NCI-H2227 treated with DMSO at 0.1 percent for 48 hours (cell line): ENCODE data around the gene ACVR2A.

Experiments used
- DNase-seq: peaks from one replicate; lab custom pipeline; 2025; lab: John Stamatoyannopoulos, UW

The ACVR2A gene

GRCh38 chr2:147924647-147925046 is 79.8 kb downstream of the ACVR2A start:
- no peak for DNase-seq

GRCh38 chr2:147925886-147926285 is 81.1 kb downstream of the ACVR2A start:
- DNase-seq: no peak

GRCh38 chr2:147927053-147927588 is 82.3 kb downstream of the ACVR2A start:
- no peak for DNase-seq

GRCh38 chr2:147933931-147934330 is 89.1 kb downstream of the ACVR2A start:
- DNase-seq: no peak

GRCh38 chr2:147934881-147935620 is 90.2 kb downstream of the ACVR2A start:
- no peak for DNase-seq

GRCh38 chr2:147937744-147938349 is 93.0 kb downstream of the ACVR2A start:
- peak; percentile 77 for DNase-seq

- no peak for DNase-seq
These were observed 94.5 kb downstream of the ACVR2A start for GRCh38 chr2:147939313-147939712.

- DNase-seq: no peak
These were observed 100.8 kb downstream of the ACVR2A start for GRCh38 chr2:147945660-147946059.

GRCh38 chr2:147952118-147952517 is 107.3 kb downstream of the ACVR2A start:
- DNase-seq: no peak

- DNase-seq: no peak
These were observed 123.7 kb downstream of the ACVR2A start for GRCh38 chr2:147968571-147968970.

GRCh38 chr2:147976102-147976501 is 131.3 kb downstream of the ACVR2A start:
- DNase-seq: no peak

GRCh38 chr2:147977679-147978078 is 132.8 kb downstream of the ACVR2A start:
- DNase-seq: no peak
